Measurements from ENCODE around the gene BCL3. TPM values are rescaled to one million over a fixed set of nuclear protein-coding genes. Genes with fewer than 3 reads are reported as not detected.

Gene BCL3
- total and polyA plus RNA-seq, 12 donors = 7.1 to 76.3 (median 20.9) TPM

GRCh38 chr19:44755219-44755618, 6.7 kb downstream of the BCL3 start:
- intact Hi-C loops (cut with DNase I) = loop anchor here in 4 of 10 donors (5.0 kb wide), 1 partner anchor 33 kb away; no protein-coding TSS in a partner anchor
- 60 to 65% methylated on average over 4 of the region's 4 CpGs for WGBS, 2 donors
- peak overlapping the region in 7 of 10 donors; percentile 19 to 92 (median 58) for H3K4me3 ChIP-seq
- H3K27ac ChIP-seq = peak overlapping the region; percentile 82 to 100 (median 94)
- H3K9me3 ChIP-seq = no peaks in the 10 kb centered on the region
- H3K4me1 ChIP-seq = peaks cover 21 to 84% (median 79%) of the 10 kb centered on the region in 9 donors
- DNase-seq (no peak), ATAC-seq (no peak)
- peaks cover 0 to 87% (median 16%) of the 10 kb centered on the region in 9 donors for H3K36me3 ChIP-seq
- TF ChIP-seq CTCF (IDR thresholded peaks at IDR 0.05) = no peak
- no peaks in the 10 kb centered on the region for H3K27me3 ChIP-seq

GRCh38 chr19:44756089-44756562, 7.6 kb downstream of the BCL3 start:
- ATAC-seq = no peak
- 86 to 88% methylated on average over 7 of the region's 7 CpGs for WGBS, 2 donors
- intact Hi-C loops (cut with DNase I) = loop anchor here in 4 of 10 donors (5.0 kb wide), 1 partner anchor 34 kb away; no protein-coding TSS in a partner anchor
- peak overlapping the region in 9 of 10 donors; percentile 86 to 100 (median 95) for H3K27ac ChIP-seq
- no peaks in the 10 kb centered on the region for H3K9me3 ChIP-seq
- no peak overlapping the region for H3K4me3 ChIP-seq
- DNase-seq = peak in 1 of 2 donors; percentile 14
- H3K27me3 ChIP-seq = no peaks in the 10 kb centered on the region
- TF ChIP-seq CTCF (IDR thresholded peaks at IDR 0.05) = no peak
- peaks cover 0 to 87% (median 16%) of the 10 kb centered on the region in 9 donors for H3K36me3 ChIP-seq
- peaks cover 21 to 83% (median 70%) of the 10 kb centered on the region in 9 donors for H3K4me1 ChIP-seq

GRCh38 chr19:44757057-44757734, 8.7 kb downstream of the BCL3 start:
- peak overlapping the region; percentile 36 to 64 (median 56) for H3K4me3 ChIP-seq
- intact Hi-C loops (cut with DNase I) = loop anchor here in 4 of 10 donors (5.0 kb wide), 1 partner anchor 35 kb away; no protein-coding TSS in a partner anchor
- H3K27me3 ChIP-seq = no peaks in the 10 kb centered on the region
- peak; percentile 79 for DNase-seq
- peaks cover 21 to 77% (median 63%) of the 10 kb centered on the region in 9 donors for H3K4me1 ChIP-seq
- no peak for TF ChIP-seq CTCF (IDR thresholded peaks at IDR 0.05)
- peaks cover 0 to 85% (median 14%) of the 10 kb centered on the region in 9 donors for H3K36me3 ChIP-seq
- no peaks in the 10 kb centered on the region for H3K9me3 ChIP-seq
- WGBS, 2 donors = 35 to 38% methylated on average over 53 of the region's 53 CpGs
- ATAC-seq = peak; percentile 34 to 63 (median 54)
- H3K27ac ChIP-seq = peak overlapping the region; percentile 55 to 100 (median 94)

GRCh38 chr19:44757735-44758505, 9.4 kb downstream of the BCL3 start:
- TF ChIP-seq CTCF (IDR thresholded peaks at IDR 0.05) = peak in 5 of 9 donors; percentile 26 to 60 (median 58)
- peak overlapping the region; percentile 55 to 100 (median 94) for H3K27ac ChIP-seq
- peak; percentile 30 to 72 (median 61) for ATAC-seq
- 9 to 11% methylated on average over 68 of the region's 68 CpGs for WGBS, 2 donors
- peaks cover 16 to 70% (median 55%) of the 10 kb centered on the region in 9 donors for H3K4me1 ChIP-seq
- intact Hi-C loops (cut with DNase I) = loop anchor here in 4 of 10 donors (5.0 kb wide), 1 partner anchor 36 kb away; no protein-coding TSS in a partner anchor
- peaks cover 0 to 79% (median 6%) of the 10 kb centered on the region in 9 donors for H3K36me3 ChIP-seq
- H3K9me3 ChIP-seq = no peaks in the 10 kb centered on the region
- H3K4me3 ChIP-seq = peak overlapping the region; percentile 36 to 64 (median 56)
- peak; percentile 84 to 87 for DNase-seq
- no peaks in the 10 kb centered on the region for H3K27me3 ChIP-seq

Data from heart right ventricle (tissue), 16 donors.